ENCODE measurements around the gene OGFOD2. TPM values are rescaled to one million over a fixed set of nuclear protein-coding genes. Genes with fewer than 3 reads are reported as not detected.

Gene OGFOD2
- polyA plus RNA-seq, 1 donor (not counting 4 experiments of a cell fraction or from before 2014, with no cell fraction given) = 6.9 TPM

- Histone ChIP-seq H3K9me3 (ENCODE audit: control insufficient read depth, low read depth, low read length) (no peaks in the 10 kb centered on the region), H3K9me1 (ENCODE audit: control insufficient read depth, extremely low read depth, insufficient read depth, low read length) (no peaks in the 10 kb centered on the region), H3K27ac (ENCODE audit: control insufficient read depth, insufficient read depth, low read length) (no peak overlapping the region), H3K4me1 (ENCODE audit: control insufficient read depth, extremely low read depth, insufficient read depth, low read length) (peaks cover 9% of the 10 kb centered on the region), H3K4me3 (ENCODE audit: control insufficient read depth in 2 of 3, extremely low read depth in 1 of 3, insufficient read depth in 2 of 3, low read depth in 1 of 3, low read length in 3 of 3) (no peak overlapping the region), H4K20me1 (ENCODE audit: control insufficient read depth, extremely low read depth, insufficient read depth, low read length) (no peaks in the 10 kb centered on the region), H3K27me3 (ENCODE audit: control insufficient read depth, extremely low read depth, insufficient read depth, low read length) (no peaks in the 10 kb centered on the region), H2AFZ (ENCODE audit: control insufficient read depth, low read length) (no peak overlapping the region), H3K36me3 (ENCODE audit: control insufficient read depth in 2 of 2, extremely low read depth in 1 of 2, insufficient read depth in 2 of 2, low read length in 2 of 2) (peaks cover 10 to 11% of the 10 kb centered on the region in 2 experiments), H3K4me2 (ENCODE audit: control insufficient read depth, extremely low read depth, insufficient read depth, low read depth, low read length) (no peak overlapping the region), H3K9ac (ENCODE audit: control insufficient read depth, extremely low read depth, insufficient read depth, low read length) (no peak overlapping the region), H3K79me2 (ENCODE audit: control insufficient read depth, insufficient read depth, low read length) (no peaks in the 10 kb centered on the region)
- FAIRE-seq (no peak), DNase-seq (ENCODE audit: low read depth, low spot score) (no peak)
- dilution Hi-C loops (cut with MboI; ENCODE audit: extremely low pct_ligation_motif_present, low sequenced_read_pairs) = no loop called here
- TF ChIP-seq EZH2 (IDR thresholded peaks at IDR 0.05; ENCODE audit: low read length) (no peak), CTCF (optimal IDR thresholded peaks at IDR 0.05 in 1 of 3, IDR thresholded peaks at IDR 0.05 in 1 of 3, conservative IDR thresholded peaks at IDR 0.05 in 1 of 3; ENCODE audit: extremely low read depth in 1 of 3, insufficient read depth in 2 of 3, low read length in 3 of 3) (no peak)
Measured at GRCh38 chr12:123029550-123029949, 54.5 kb downstream of the OGFOD2 start.

Small RNAs within 50 kb of the gene (small RNA-seq; reads per million reads assigned to genes)
- gene ARL6IP4 (ENCODE audit: insufficient read length in 3 of 3, low read depth in 3 of 3, low replicate concordance in 1 of 3) = 0 reads per million in 3 experiments
- 0 reads per million in 3 experiments for gene MIR4304 (ENCODE audit: insufficient read length in 3 of 3, low read depth in 3 of 3, low replicate concordance in 1 of 3)

Other genes starting within 250 kb of the OGFOD2 start
- gene HCAR1, start 244.4 kb upstream of the OGFOD2 start, polyA plus RNA-seq = 0.03 to 0.10 TPM (median 0.07 TPM) in 3 replicates
- gene DENR, start 222.4 kb upstream of the OGFOD2 start, polyA plus RNA-seq = 31.1 to 59.8 TPM (median 37.8 TPM) in 3 replicates
- gene CCDC62, start 200.7 kb upstream of the OGFOD2 start, polyA plus RNA-seq = 0.17 to 0.35 TPM (median 0.23 TPM) in 3 replicates
- 19.4 to 31.8 TPM (median 23.0 TPM) in 3 replicates for gene HIP1R, start 139.8 kb upstream of the OGFOD2 start, polyA plus RNA-seq
- 29.3 to 85.5 TPM (median 34.1 TPM) in 3 replicates for gene VPS37B, start 79.1 kb upstream of the OGFOD2 start, polyA plus RNA-seq
- 4.0 to 5.7 TPM (median 4.7 TPM) in 3 replicates for gene ABCB9, start 8.8 kb upstream of the OGFOD2 start, polyA plus RNA-seq
- gene ARL6IP4, start 5.4 kb downstream of the OGFOD2 start, polyA plus RNA-seq = 117 to 163 TPM (median 144 TPM) in 3 replicates
- gene PITPNM2, start 175.8 kb downstream of the OGFOD2 start, polyA plus RNA-seq = 0.97 to 2.1 TPM (median 1.4 TPM) in 3 replicates